IMR-90 (cell line): ENCODE data around the gene EYS. TPM values are rescaled to one million over a fixed set of nuclear protein-coding genes. Genes with fewer than 3 reads are reported as not detected.

Experiments
- ATAC-seq: fragments of 200-7000 bp; cut with Tn5 transposase; 2 replicates; pipeline ENCODE4 v1.9.1; 2020; ENCODE audit warnings: low read depth, mild to moderate bottlenecking, moderate library complexity
- BruUV-seq: library from RNA; stranded (reverse); fragments of 400-500 nt; replicated peaks from 2 replicates; lab custom pipeline; 2021; lab: Mats Ljungman, UMichigan
- CTCF ChIA-PET: fragments of 300-600 bp; formaldehyde crosslinking; extraction: SDS; loops from one replicate; lab custom pipeline; 2021; ENCODE audit warnings: antibody characterized with exemption; lab: Yijun Ruan, JAX
- POLR2A ChIA-PET: fragments of 300-600 bp; sonication (Branson Sonifier 250); formaldehyde crosslinking; loops from one replicate; lab custom pipeline; 2022; ENCODE audit warnings: antibody characterized with exemption; ENCODE audit not compliant: unreplicated experiment; lab: Charles Lee
- DNase-seq: peaks from one replicate; pipeline ENCODE4 v3.0.0; 2013
- H2AFZ ChIP-seq: replicated peaks from 2 replicates; pipeline ENCODE3; 2013; ENCODE audit warnings: low read length, mild to moderate bottlenecking; ENCODE audit not compliant: poor library complexity
- H2AK5ac ChIP-seq: 2 replicates; pipeline ENCODE4 v1.6.1; 2013; ENCODE audit warnings: low read depth, low read length, inconsistent platforms
- H2AK9ac ChIP-seq: replicated peaks from 2 replicates; pipeline ENCODE3; 2013; ENCODE audit warnings: mild to moderate bottlenecking, low read depth, low read length, moderate library complexity; ENCODE audit not compliant: poor library complexity
- H2BK120ac ChIP-seq: 2 replicates; pipeline ENCODE4 v1.6.1; 2013; ENCODE audit warnings: low read depth, low read length, inconsistent platforms
- H2BK15ac ChIP-seq: 3 replicates; pipeline ENCODE4 v1.6.1; 2013; ENCODE audit warnings: low read depth, low read length, inconsistent platforms
- H2BK20ac ChIP-seq: 2 replicates; pipeline ENCODE4 v1.6.1; 2013; ENCODE audit warnings: low read depth, mild to moderate bottlenecking, inconsistent platforms, low read length, moderate library complexity
- H2BK5ac ChIP-seq: 2 replicates; pipeline ENCODE4 v1.6.1; 2013; ENCODE audit warnings: mild to moderate bottlenecking, low read depth, low read length, inconsistent platforms; ENCODE audit not compliant: poor library complexity, severe bottlenecking
- H3K14ac ChIP-seq: replicated peaks from 2 replicates; pipeline ENCODE4 v1.6.1; 2013; ENCODE audit warnings: low read depth, low read length, inconsistent platforms
- H3K18ac ChIP-seq: 2 replicates; pipeline ENCODE4 v1.6.1; 2013; ENCODE audit warnings: low read depth, low read length, control low read depth
- H3K23ac ChIP-seq: 2 replicates; pipeline ENCODE4 v1.6.1; 2013; ENCODE audit warnings: low read depth, low read length, inconsistent platforms
- H3K27ac ChIP-seq: 2 replicates; pipeline ENCODE4 v1.5.1; 2013; ENCODE audit warnings: mild to moderate bottlenecking, control low read depth, low read length; ENCODE audit not compliant: insufficient read depth
- H3K27me3 ChIP-seq: 2 replicates; pipeline ENCODE4 v1.6.1; 2013; ENCODE audit warnings: low read length; ENCODE audit not compliant: control insufficient read depth, insufficient read depth
- H3K36me3 ChIP-seq: 2 replicates; pipeline ENCODE4 v1.6.1; 2013; ENCODE audit warnings: low read length, mixed read lengths; ENCODE audit not compliant: control insufficient read depth, insufficient read depth
- H3K4ac ChIP-seq: 2 replicates; pipeline ENCODE4 v1.6.1; 2013; ENCODE audit warnings: low read depth, low read length, inconsistent platforms
- H3K4me1 ChIP-seq: 2 replicates; pipeline ENCODE4 v1.6.1; 2013; ENCODE audit warnings: low read length, mixed read lengths; ENCODE audit not compliant: control insufficient read depth, insufficient read depth
- H3K4me2 ChIP-seq: 2 replicates; pipeline ENCODE4 v1.6.1; 2013; ENCODE audit warnings: low read depth, mild to moderate bottlenecking, control low read depth, low read length, moderate library complexity
- H3K4me3 ChIP-seq: 2 replicates; pipeline ENCODE4 v1.5.1; 2013; ENCODE audit warnings: low read depth, mild to moderate bottlenecking, control low read depth, low read length, moderate library complexity; ENCODE audit not compliant: insufficient read depth
- H3K56ac ChIP-seq: 2 replicates; pipeline ENCODE4 v1.6.1; 2013; ENCODE audit warnings: low read length, inconsistent platforms; ENCODE audit not compliant: insufficient read depth; ENCODE audit errors: extremely low read depth
- H3K79me1 ChIP-seq, 2 experiments: 2 replicates each; pipeline ENCODE4 v1.6.1; 2013; ENCODE audit warnings: low read length in 2 of 2, inconsistent platforms in 1 of 2, low read depth in 1 of 2
- H3K9ac ChIP-seq: 2 replicates; pipeline ENCODE4 v1.6.1; 2013; ENCODE audit warnings: low read depth, low read length, control low read depth
- H3K9me1 ChIP-seq: 2 replicates; pipeline ENCODE4 v1.6.1; 2013; ENCODE audit warnings: low read length, inconsistent platforms; ENCODE audit not compliant: insufficient read depth
- H3K9me3 ChIP-seq: 2 replicates; pipeline ENCODE4 v1.6.1; 2013; ENCODE audit warnings: low read length; ENCODE audit not compliant: control insufficient read depth, insufficient read depth
- H4K20me1 ChIP-seq: 2 replicates; pipeline ENCODE4 v1.6.1; 2013; ENCODE audit warnings: low read length, inconsistent platforms; ENCODE audit not compliant: insufficient read depth
- H4K5ac ChIP-seq: 2 replicates; pipeline ENCODE4 v1.6.1; 2013; ENCODE audit warnings: mild to moderate bottlenecking, low read depth, low read length, control low read depth
- H4K8ac ChIP-seq, 2 experiments: 2 replicates each; pipeline ENCODE4 v1.6.1; 2013; ENCODE audit warnings: low read depth in 2 of 2, low read length in 2 of 2, control low read depth in 1 of 2, inconsistent platforms in 1 of 2
- H4K91ac ChIP-seq: 2 replicates; pipeline ENCODE4 v1.6.1; 2013; ENCODE audit warnings: low read depth, low read length, inconsistent platforms; ENCODE audit not compliant: insufficient read depth
- RAD21 ChIP-seq: IDR thresholded peaks from 2 replicates; pipeline ENCODE4 v1.6.1; 2012; ENCODE audit warnings: low read length, improper control_type of control experiment
- WGBS, 2 experiments: methylation state at CpG; one replicate each; pipeline versions ENCODE4 v1.1.5 to v1.1.7; 2013; ENCODE audit warnings: missing lambda C conversion rate in 2 of 2; ENCODE audit not compliant: insufficient read length in 1 of 2; ENCODE audit errors: extremely low coverage in 2 of 2; 5-methylcytosine and 5-hydroxymethylcytosine counted together
- dilution Hi-C: fragments of 300-500 bp; cut with HindIII; formaldehyde crosslinking; loops from one replicate; pipeline ENCODE4 v1.14.3; 2018; ENCODE audit warnings: low sequenced_read_pairs; ENCODE audit not compliant: unreplicated experiment
- in situ Hi-C: fragments of 300-500 bp; cut with MboI; formaldehyde crosslinking; loops from 3 replicates; pipeline ENCODE4 v1.14.3; 2019; ENCODE audit warnings: low sequenced_read_pairs, inconsistent platforms, mixed read lengths
- intact Hi-C: fragments of 100-400 bp; cut with micrococcal nuclease; formaldehyde crosslinking; loops from 2 replicates; pipeline ENCODE4 v1.10.0; 2022
- polyA plus RNA-seq, 3 experiments: library from polyadenylated mRNA; depleted of rRNA; stranded (reverse); fragments of >200 nt; gene quantifications; 2 replicates each; pipeline ENCODE4 v1.2.3, GENCODE V29; 2012; ENCODE audit warnings: low replicate concordance in 1 of 3
- total RNA-seq: library from RNA; depleted of rRNA; stranded (reverse); fragments of >200 nt; gene quantifications from 2 replicates; pipeline ENCODE4 v1.2.3, GENCODE V29; 2012

EYS gene
- total and polyA plus RNA-seq, 2 of the 4 experiments (the other 2 are of a cell fraction): under 0.01 TPM; not detected in 1

DNA sequence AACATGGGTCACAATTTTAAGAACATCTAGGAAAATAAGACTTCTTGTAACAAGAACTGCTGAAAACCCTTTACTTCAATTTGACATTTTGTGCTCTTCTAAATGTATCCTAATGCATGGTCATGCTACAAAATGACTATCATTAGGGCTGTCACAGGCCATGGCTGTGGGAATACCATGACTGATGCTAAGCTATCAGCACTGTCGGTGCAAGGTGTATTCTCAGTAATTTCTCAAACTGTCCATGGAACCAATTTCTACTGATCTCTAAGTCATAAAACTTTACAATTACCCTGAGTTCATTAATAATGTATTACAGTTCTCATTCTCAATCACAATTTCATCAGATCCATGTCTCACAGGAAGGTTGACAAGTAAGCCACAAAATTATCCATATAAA is 625.3 kb downstream of the EYS start:
- no peaks in the 10 kb centered on the region for H3K27me3 ChIP-seq
- ATAC-seq: no peak
- H3K56ac ChIP-seq: no peak overlapping the region
- POLR2A ChIA-PET: no interaction called here
- no peak overlapping the region for H2BK20ac ChIP-seq
- intact Hi-C loops: no loop called here
- no peak overlapping the region for H2AK5ac ChIP-seq
- DNase-seq: no peak
- dilution Hi-C loops: no loop called here
- no peak overlapping the region for H3K23ac ChIP-seq
- no CpG with 5 or more reads among the region's 1 CpG for WGBS, 2 experiments
- no peaks in the 10 kb centered on the region for H3K9me3 ChIP-seq
- H3K14ac ChIP-seq: no peak overlapping the region
- no peak overlapping the region for H2AK9ac ChIP-seq
- no peak overlapping the region for H2BK15ac ChIP-seq
- no peak for TF ChIP-seq RAD21
- no peak overlapping the region for H2AFZ ChIP-seq
- no peak overlapping the region for H4K91ac ChIP-seq
- H3K9ac ChIP-seq: no peak overlapping the region
- no peak overlapping the region for H4K5ac ChIP-seq
- H3K27ac ChIP-seq: no peak overlapping the region
- BruUV-seq: no TSS peak
- H3K4ac ChIP-seq: no peak overlapping the region
- no peak overlapping the region for H4K8ac ChIP-seq
- H3K36me3 ChIP-seq: no peaks in the 10 kb centered on the region
- no peaks in the 10 kb centered on the region for H3K9me1 ChIP-seq
- H3K79me1 ChIP-seq: no peaks in the 10 kb centered on the region
- CTCF ChIA-PET: no interaction called here
- H4K20me1 ChIP-seq: no peaks in the 10 kb centered on the region
- no peak overlapping the region for H3K18ac ChIP-seq
- H3K4me1 ChIP-seq: no peaks in the 10 kb centered on the region
- H3K4me2 ChIP-seq: no peak overlapping the region
- H2BK120ac ChIP-seq: no peak overlapping the region
- H2BK5ac ChIP-seq: no peak overlapping the region
- in situ Hi-C loops: no loop called here
- H3K4me3 ChIP-seq: no peak overlapping the region
